NCI-H1417 (cell line): Measurements from ENCODE around the gene TMEM91.
"Not testable (repeated sequence)": the region's sequence is repeated elsewhere in the genome, so short reads cannot be mapped to it uniquely, and the experiment has no call there.

Experiments used
- DNase-seq, 3 experiments: peaks; one replicate each; lab custom pipeline; 2025; lab: John Stamatoyannopoulos, UW

Gene TMEM91

GRCh38 chr19:41377977-41378709 is 1.8 kb downstream of the TMEM91 start:
- DNase-seq, result no peak

DNA sequence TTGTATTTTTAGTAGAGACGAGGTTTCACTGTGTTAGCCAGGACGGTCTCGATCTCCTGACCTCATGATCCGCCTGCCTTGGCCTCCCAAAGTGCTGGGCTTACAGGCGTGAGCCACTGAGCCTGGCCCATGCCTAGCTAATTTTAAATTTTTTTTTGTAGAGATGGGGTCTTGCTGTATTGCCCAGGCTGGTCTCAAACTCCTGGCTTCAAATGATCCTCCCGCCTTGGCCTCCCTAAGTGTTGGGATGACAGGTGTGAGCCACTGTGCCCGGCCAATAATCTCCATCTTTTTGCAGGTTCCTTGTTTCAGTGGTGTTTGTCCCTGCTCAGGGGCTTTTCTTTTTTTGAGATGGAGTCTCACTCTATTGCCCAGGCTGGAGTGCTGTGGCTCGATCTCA is 5.2 kb downstream of the TMEM91 start:
- DNase-seq, result not testable (repeated sequence)

DNA sequence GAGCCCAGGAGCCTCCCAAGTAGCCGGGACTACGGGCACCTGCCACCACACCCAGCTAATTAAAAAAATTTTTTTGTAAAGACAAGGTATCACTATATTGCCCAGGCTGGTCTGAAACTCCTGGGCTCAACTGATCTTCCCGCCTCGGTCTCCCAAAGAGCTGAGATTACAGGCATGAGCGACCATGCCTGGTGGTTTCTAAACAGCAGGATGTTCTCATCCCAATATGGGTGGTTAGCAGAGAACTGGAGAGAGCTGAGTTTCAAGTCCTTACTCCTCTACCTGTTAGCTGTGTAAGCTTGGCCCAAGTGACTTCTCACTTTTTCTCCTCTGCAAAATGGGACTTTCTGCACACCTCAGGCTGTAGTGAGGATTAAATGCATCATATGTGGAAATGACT is 8.0 kb downstream of the TMEM91 start:
- DNase-seq, result no peak

- no peak for DNase-seq
These were observed 10.1 kb downstream of the TMEM91 start for GRCh38 chr19:41386442-41386841.

DNA sequence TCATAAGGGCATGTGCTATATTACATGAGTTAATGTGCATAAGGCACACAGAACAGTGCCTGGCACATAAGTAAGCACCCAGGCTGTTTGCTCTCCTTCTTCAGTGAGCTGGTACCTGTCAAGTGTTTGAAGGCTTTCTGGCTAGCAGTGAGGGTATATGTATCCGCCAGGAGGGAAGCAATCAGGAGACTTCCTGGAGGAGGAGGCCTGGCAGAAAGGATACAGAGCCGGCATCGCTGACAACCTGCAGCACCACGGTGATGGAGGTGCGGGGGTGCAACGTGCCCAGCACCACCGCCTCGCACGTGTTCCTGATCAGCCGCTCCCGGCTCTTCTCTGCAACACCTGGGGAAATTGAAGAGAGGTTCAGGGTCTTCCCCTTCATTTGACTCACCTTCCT is 15.3 kb downstream of the TMEM91 start:
- no peak for DNase-seq

GRCh38 chr19:41392775-41393174 is 16.4 kb downstream of the TMEM91 start:
- no peak for DNase-seq

- no peak for DNase-seq
These were observed 19.0 kb downstream of the TMEM91 start for GRCh38 chr19:41395355-41395754.

DNA sequence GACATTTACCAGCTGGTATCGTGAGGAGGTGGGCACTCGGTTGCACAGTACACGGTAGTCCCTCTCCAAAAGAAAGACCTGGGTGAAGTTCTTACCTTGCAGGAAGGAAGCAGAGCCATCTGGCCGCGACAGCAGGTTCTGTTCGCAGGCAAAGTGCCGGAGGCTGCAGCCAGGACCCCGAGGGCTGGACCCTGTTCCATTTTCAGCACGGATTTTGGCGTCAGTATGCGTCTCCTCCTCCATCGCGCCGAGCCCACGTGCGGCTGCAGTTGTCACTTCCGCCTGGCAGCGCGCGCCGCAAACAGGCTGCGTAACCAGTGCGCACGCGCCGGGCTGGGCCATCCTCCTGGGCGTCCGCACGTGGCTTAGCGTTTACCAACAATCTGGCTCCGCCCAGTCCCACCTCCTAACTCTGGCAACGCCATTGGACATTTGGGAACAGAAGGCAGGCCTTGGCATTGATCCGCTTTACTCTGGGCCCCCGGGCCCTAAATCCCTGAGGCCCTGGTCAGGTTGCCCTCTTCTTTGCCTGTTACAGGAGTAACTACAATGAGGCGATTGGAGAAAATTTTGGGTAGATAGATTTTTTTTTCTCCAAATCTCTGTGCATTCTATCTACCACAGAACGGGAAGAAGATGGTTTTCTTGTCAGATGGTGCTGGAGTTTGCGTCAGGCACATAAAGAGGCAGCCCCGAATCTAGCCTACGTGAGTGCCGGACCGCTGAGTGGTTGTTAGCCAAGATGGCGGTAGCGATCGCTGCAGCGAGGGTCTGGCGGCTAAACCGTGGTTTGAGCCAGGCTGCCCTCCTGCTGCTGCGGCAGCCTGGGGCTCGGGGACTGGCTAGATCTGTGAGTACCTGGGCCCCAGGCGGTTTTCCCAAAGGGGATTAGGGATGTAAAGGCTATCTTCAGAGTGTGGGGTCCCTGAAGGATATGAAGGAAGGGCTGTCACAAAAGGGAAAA is 21.0 kb downstream of the TMEM91 start, which contains the start of the genes BCKDHA and EXOSC5:
TSS of gene BCKDHA (plus strand) at position 733 of the 964 bp plus-strand sequence. CDS start at position 743, 10 bp downstream.
TSS of gene EXOSC5 (minus strand) at position 274 of the 964 bp plus-strand sequence. CDS start at position 243, 31 bp downstream.
- peak; percentile 99 to 100 (median 100) for DNase-seq

GRCh38 chr19:41398050-41398418 is 21.7 kb downstream of the TMEM91 start:
- DNase-seq, result no peak

- DNase-seq, result peak in 1 of 3 experiments; percentile 13
These were observed 22.3 kb downstream of the TMEM91 start for GRCh38 chr19:41398598-41398997.

DNA sequence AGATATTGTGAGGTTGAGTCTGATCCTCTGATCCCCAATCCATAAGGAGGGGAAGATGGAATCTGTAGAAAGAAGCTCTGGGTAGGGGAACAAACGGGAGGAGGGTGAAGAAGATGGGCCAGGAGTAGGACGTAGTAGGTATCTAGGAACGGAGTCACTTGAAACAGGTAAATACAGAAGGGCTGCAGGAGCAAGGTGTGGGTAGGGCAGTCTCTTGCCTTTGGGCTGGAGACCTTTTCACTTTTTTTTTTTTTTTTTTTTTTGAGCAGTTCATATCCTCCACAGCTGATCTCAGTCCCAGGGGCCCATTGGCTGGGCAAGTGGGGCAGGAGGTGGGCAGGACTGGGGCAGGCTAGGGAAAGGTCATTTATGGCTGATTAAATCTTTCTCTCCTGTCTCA is 22.8 kb downstream of the TMEM91 start:
- DNase-seq, result no peak

DNA sequence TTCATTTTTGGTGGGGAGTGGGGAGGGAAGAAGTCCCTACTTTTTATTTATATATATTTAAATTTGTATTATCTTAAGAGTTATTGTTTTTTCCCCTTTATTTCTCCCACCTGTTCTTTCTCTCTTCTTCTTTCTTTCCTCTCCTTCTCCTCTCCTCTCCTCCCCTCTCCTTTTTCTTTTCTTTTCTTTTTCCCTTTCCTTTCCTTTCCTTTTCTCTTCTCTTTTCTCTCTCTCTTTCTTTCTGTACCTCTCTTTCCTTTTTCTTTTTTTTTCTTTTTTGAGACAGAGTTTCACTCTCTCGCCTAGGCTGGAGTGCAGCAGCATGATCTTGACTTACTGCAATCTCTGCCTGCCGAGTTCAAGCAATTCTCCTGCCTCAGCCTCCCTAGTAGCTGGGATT is 23.2 kb downstream of the TMEM91 start:
- DNase-seq, result no peak

- no peak for DNase-seq
These were observed 25.1 kb downstream of the TMEM91 start for GRCh38 chr19:41401483-41401882.

- no peak for DNase-seq
These were observed 25.7 kb downstream of the TMEM91 start for GRCh38 chr19:41402010-41402409.

- peak in 1 of 3 experiments; percentile 32 for DNase-seq
These were observed 27.0 kb downstream of the TMEM91 start for GRCh38 chr19:41403181-41403970.

DNA sequence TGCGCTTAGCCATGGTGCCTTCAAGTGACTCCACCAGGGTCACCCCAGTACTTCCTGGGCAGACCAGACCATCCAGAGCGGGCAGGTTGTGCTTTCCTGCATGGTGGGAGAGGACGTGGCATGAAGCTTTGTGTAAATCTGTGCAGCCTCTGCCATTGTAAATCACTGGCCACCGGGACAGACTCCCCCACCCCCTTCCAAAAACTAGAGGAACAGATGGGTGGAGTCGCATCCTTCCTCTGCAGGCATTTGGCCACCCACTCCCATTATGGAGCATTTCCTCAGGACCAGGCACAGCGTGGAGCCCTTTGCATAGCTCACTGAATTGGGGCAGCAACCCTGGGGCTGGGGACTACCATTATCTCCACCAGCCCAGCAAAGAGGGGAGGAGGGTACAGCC is 29.4 kb downstream of the TMEM91 start:
- DNase-seq, result no peak

DNA sequence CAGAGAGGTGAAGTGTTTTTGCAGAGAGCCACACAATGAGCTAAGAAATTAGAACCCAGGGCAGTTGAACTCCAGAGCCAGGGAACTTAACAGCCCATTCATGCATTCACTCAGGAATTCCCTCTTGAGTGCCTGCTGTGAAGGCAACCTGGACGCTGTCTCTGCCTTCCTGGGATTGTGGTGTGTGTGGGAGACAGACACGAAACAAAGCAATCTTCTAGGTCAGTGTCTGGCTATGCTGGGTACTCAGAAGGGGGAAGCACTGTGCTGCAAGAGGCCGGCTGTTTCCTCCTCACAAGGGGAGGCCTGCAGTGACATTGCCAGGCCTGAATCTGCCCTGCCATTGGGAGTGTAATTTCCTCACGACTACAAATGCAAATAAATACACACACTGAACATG is 30.9 kb downstream of the TMEM91 start:
- DNase-seq, result peak in 1 of 3 experiments; percentile 56

DNA sequence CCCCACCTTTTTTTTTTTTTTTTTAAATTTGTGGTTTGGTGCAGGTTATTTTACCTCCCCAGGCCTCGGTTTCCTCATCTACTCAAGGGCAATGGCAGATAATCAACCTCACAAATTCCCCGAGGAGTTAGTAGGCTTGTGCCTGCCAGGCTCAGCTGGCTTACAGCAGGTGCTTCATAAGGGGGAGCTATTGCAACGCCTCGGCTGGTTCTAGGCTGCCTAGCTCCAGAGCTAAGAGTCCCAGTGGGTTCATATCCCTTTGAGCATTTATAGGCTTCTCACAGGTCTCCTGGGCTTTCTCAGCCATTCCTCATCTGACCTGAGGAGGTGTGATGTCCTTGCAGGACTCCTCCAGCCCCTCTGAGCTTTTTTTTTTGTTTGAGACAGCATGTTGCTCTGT is 31.9 kb downstream of the TMEM91 start:
- no peak for DNase-seq

- not testable (repeated sequence) for DNase-seq
These were observed 32.5 kb downstream of the TMEM91 start for GRCh38 chr19:41408846-41409245.

- DNase-seq, result peak in 1 of 3 experiments; percentile 6
These were observed 33.0 kb downstream of the TMEM91 start for GRCh38 chr19:41409288-41409687.

GRCh38 chr19:41410336-41411054 is 34.2 kb downstream of the TMEM91 start:
- no peak for DNase-seq
